K562 (cell line): ENCODE measurements around the gene WTAP. TPM values are rescaled to one million over a fixed set of nuclear protein-coding genes. Genes with fewer than 3 reads are reported as not detected.
A peak's percentile ranks its signal among the peaks of the same experiment; 100 is the strongest.

Experiments
- FOXJ2 ChIP-seq: fragments of 200-800 bp; sonication (Bioruptor generic); IDR thresholded peaks from 2 replicates; pipeline ENCODE4 v1.6.1; 2016; ENCODE audit warnings: missing genetic modification characterization, missing compliant biosample characterization
- GABPA ChIP-seq: fragments of 200-800 bp; sonication (Bioruptor generic); conservative IDR thresholded peaks from 2 replicates; pipeline ENCODE4 v1.6.1; 2016; ENCODE audit warnings: low read depth, missing genetic modification characterization, missing compliant biosample characterization
- GABPB1 ChIP-seq: sonication (generic); formaldehyde crosslinking; IDR thresholded peaks from 2 replicates; pipeline ENCODE4 v1.8.0; 2022; ENCODE audit warnings: mild to moderate bottlenecking, missing genetic modification reagents
- LARP7 ChIP-seq: fragments of 450-650 bp; IDR thresholded peaks from 2 replicates; pipeline ENCODE4 v1.6.1; 2016
- MEF2D ChIP-seq: conservative IDR thresholded peaks from 2 replicates; pipeline ENCODE4 v1.6.1; 2016; ENCODE audit warnings: low read depth, missing genetic modification characterization, missing compliant biosample characterization
- NCOR1 ChIP-seq: fragments of 450-650 bp; IDR thresholded peaks from 2 replicates; pipeline ENCODE4 v1.6.1; 2016; ENCODE audit warnings: mild to moderate bottlenecking, moderate library complexity
- NR4A1 ChIP-seq, 2 experiments: fragments of 250-450 bp in 1 of 2; fragments of 450-650 bp in 1 of 2; sonication (Bioruptor Pico) in 1 of 2; IDR thresholded peaks; 2 replicates each; pipeline versions ENCODE4 v1.4.0 to v1.6.1; 2016 to 2020; ENCODE audit warnings: mild to moderate bottlenecking in 2 of 2, missing compliant biosample characterization in 1 of 2, missing genetic modification characterization in 1 of 2, moderate library complexity in 1 of 2
- PCBP2 ChIP-seq: fragments of 200-400 bp; formaldehyde crosslinking; IDR thresholded peaks from 2 replicates; pipeline ENCODE4 v1.6.1; 2018; ENCODE audit warnings: low read length, low read depth, mild to moderate bottlenecking, moderate library complexity; ENCODE audit not compliant: poor library complexity, severe bottlenecking
- RBM39 ChIP-seq: fragments of 200-400 bp; formaldehyde crosslinking; optimal IDR thresholded peaks from 2 replicates; pipeline ENCODE3; 2018; ENCODE audit warnings: low read depth, low read length
- SP2 ChIP-seq: IDR thresholded peaks from 2 replicates; pipeline ENCODE4 v1.6.1; 2011; ENCODE audit warnings: mild to moderate bottlenecking, low read depth, low read length, moderate library complexity; ENCODE audit not compliant: poor library complexity, severe bottlenecking; ENCODE audit errors: extremely low read depth
- TGIF2 ChIP-seq: sonication (generic); formaldehyde crosslinking; IDR thresholded peaks from 2 replicates; pipeline ENCODE4 v1.8.1; 2022; ENCODE audit warnings: mild to moderate bottlenecking, missing genetic modification reagents, moderate library complexity
- polyA plus RNA-seq, 8 experiments: library from polyadenylated mRNA; depleted of rRNA in 4 of 8; stranded (reverse) in 5 of 8; unstranded in 3 of 8; fragments of >200 nt; fragmentation: Nextera tagmentation in 2 of 8; fragmentation: Illumina TruSeq in 1 of 8; extraction: Ambion mirVana in 2 of 8; extraction: Trizol in 1 of 8; gene quantifications; 2 replicates each; pipeline versions ENCODE4 v1.2.1 to v1.2.3, GENCODE V29; 2011 to 2014; ENCODE audit warnings: inconsistent platforms in 1 of 8, missing spikeins in 1 of 8
- total RNA-seq, 7 experiments: library from RNA; depleted of rRNA in 6 of 7; stranded (reverse); fragments of >200 nt in 6 of 7; fragmentation: Illumina TruSeq in 2 of 7; extraction: Trizol in 2 of 7; gene quantifications; 2 replicates each; pipeline versions ENCODE4 v1.2.1 to v1.2.3, GENCODE V29; 2011 to 2021; ENCODE audit warnings: low replicate concordance in 1 of 7
- TF ChIP-seq, protein P1 (sequence below): sonication (generic); formaldehyde crosslinking; IDR thresholded peaks from 2 replicates; pipeline ENCODE4 v1.8.0; 2022; ENCODE audit warnings: mild to moderate bottlenecking, missing genetic modification reagents
- TF ChIP-seq, protein P2 (sequence below): sonication (generic); formaldehyde crosslinking; IDR thresholded peaks from 2 replicates; pipeline ENCODE4 v1.8.1; 2022; ENCODE audit warnings: missing genetic modification reagents
- TF ChIP-seq, protein P3 (sequence below): sonication (generic); formaldehyde crosslinking; IDR thresholded peaks from 2 replicates; pipeline ENCODE4 v1.8.0; 2022; ENCODE audit warnings: missing genetic modification reagents, mild to moderate bottlenecking, borderline replicate concordance

The WTAP gene
- total and polyA plus RNA-seq, 9 of the 15 experiments (the other 6 are each of a cell fraction or from before 2014, with no cell fraction given): 52.4 to 156 (median 110) TPM

DNA sequence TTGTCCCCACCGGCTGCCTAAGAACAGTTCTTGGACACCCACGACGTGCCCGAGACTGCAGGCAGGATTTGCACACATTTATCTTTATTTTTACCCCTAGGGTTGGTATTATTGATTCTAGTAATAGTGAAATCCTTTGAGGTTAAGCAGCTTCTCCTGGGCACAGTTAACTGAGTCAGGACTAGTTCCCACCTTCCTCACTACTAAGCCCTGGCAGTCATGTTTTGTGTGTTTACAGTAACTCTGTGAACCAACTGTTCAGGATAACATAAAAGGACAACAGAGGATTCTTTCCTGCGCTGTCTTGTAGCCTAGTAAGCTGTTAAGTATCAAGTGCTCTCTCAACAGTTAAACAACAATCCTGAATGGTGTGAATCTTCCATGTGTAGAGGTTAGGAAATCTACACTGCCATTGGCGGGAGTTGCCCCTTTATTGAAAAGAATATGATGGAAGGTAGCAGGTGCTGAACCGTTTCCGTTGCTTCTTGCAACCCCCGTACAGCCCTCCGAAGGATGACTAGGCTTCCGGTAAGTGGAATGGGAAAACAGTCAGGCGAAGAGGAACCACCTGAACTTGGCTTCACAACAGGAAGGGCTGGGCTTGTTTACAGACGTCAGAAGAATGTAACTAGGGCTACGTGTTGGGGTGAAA, 33.3 kb upstream of the WTAP start (continued):
- no peak for TF ChIP-seq RBM39
- no peak for TF ChIP-seq PCBP2
- TF ChIP-seq LARP7: no peak
- TF ChIP-seq NR4A1 (CRISPR knock-in tag; IDR thresholded peaks at IDR 0.05): no peak
- no peak for TF ChIP-seq NR4A1 (tag; IDR thresholded peaks at IDR 0.05)
- TF ChIP-seq NCOR1: no peak
- peak; percentile 70 for TF ChIP-seq FOXJ2 (tag)
- TF ChIP-seq, protein P1, sequence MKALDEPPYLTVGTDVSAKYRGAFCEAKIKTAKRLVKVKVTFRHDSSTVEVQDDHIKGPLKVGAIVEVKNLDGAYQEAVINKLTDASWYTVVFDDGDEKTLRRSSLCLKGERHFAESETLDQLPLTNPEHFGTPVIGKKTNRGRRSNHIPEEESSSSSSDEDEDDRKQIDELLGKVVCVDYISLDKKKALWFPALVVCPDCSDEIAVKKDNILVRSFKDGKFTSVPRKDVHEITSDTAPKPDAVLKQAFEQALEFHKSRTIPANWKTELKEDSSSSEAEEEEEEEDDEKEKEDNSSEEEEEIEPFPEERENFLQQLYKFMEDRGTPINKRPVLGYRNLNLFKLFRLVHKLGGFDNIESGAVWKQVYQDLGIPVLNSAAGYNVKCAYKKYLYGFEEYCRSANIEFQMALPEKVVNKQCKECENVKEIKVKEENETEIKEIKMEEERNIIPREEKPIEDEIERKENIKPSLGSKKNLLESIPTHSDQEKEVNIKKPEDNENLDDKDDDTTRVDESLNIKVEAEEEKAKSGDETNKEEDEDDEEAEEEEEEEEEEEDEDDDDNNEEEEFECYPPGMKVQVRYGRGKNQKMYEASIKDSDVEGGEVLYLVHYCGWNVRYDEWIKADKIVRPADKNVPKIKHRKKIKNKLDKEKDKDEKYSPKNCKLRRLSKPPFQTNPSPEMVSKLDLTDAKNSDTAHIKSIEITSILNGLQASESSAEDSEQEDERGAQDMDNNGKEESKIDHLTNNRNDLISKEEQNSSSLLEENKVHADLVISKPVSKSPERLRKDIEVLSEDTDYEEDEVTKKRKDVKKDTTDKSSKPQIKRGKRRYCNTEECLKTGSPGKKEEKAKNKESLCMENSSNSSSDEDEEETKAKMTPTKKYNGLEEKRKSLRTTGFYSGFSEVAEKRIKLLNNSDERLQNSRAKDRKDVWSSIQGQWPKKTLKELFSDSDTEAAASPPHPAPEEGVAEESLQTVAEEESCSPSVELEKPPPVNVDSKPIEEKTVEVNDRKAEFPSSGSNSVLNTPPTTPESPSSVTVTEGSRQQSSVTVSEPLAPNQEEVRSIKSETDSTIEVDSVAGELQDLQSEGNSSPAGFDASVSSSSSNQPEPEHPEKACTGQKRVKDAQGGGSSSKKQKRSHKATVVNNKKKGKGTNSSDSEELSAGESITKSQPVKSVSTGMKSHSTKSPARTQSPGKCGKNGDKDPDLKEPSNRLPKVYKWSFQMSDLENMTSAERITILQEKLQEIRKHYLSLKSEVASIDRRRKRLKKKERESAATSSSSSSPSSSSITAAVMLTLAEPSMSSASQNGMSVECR (CRISPR knock-in tag): no peak
- no peak for TF ChIP-seq SP2
- peak; percentile 49; the same call in 1 of the 2 replicates for TF ChIP-seq GABPB1 (CRISPR knock-in tag)
- TF ChIP-seq, protein P2, sequence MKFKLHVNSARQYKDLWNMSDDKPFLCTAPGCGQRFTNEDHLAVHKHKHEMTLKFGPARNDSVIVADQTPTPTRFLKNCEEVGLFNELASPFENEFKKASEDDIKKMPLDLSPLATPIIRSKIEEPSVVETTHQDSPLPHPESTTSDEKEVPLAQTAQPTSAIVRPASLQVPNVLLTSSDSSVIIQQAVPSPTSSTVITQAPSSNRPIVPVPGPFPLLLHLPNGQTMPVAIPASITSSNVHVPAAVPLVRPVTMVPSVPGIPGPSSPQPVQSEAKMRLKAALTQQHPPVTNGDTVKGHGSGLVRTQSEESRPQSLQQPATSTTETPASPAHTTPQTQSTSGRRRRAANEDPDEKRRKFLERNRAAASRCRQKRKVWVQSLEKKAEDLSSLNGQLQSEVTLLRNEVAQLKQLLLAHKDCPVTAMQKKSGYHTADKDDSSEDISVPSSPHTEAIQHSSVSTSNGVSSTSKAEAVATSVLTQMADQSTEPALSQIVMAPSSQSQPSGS (CRISPR knock-in tag): no peak
- no peak for TF ChIP-seq TGIF2
- TF ChIP-seq MEF2D: no peak
- TF ChIP-seq, protein P3, sequence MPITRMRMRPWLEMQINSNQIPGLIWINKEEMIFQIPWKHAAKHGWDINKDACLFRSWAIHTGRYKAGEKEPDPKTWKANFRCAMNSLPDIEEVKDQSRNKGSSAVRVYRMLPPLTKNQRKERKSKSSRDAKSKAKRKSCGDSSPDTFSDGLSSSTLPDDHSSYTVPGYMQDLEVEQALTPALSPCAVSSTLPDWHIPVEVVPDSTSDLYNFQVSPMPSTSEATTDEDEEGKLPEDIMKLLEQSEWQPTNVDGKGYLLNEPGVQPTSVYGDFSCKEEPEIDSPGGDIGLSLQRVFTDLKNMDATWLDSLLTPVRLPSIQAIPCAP (CRISPR knock-in tag): 0 out of 2 replicates have a peak, but pooled peaks have one; percentile 20
- peak; percentile 44; the same call in 1 of the 2 replicates for TF ChIP-seq GABPA
